SK-N-SH treated with all-trans-retinoic acid at 6 μM for 48 hours (cell line): ENCODE results near the gene RBL1.

Experiments used
- ATAC-seq: fragments of 200-7000 bp; cut with Tn5 transposase; 3 replicates; pipeline ENCODE4 v1.9.1; 2020; ENCODE audit warnings: mild to moderate bottlenecking, moderate library complexity
- BACH2 ChIP-seq: fragments of 250-450 bp; sonication (Bioruptor Pico); IDR thresholded peaks from 2 replicates; pipeline ENCODE4 v1.9.0; 2021; ENCODE audit warnings: mild to moderate bottlenecking, borderline replicate concordance
- CSDC2 ChIP-seq: fragments of 250-450 bp; sonication (Bioruptor Pico); IDR thresholded peaks from 2 replicates; pipeline ENCODE4 v1.5.0; 2020; ENCODE audit warnings: mild to moderate bottlenecking, moderate library complexity
- CSRNP3 ChIP-seq: fragments of 250-450 bp; sonication (Bioruptor Pico); IDR thresholded peaks from 2 replicates; pipeline ENCODE4 v1.5.1; 2021; ENCODE audit warnings: mild to moderate bottlenecking, moderate library complexity
- ESRRG ChIP-seq: fragments of 250-450 bp; sonication (Bioruptor Pico); IDR thresholded peaks from 2 replicates; pipeline ENCODE4 v1.6.1; 2021; ENCODE audit warnings: mild to moderate bottlenecking
- GLIS3 ChIP-seq: fragments of 250-450 bp; sonication (Bioruptor Pico); IDR thresholded peaks from 2 replicates; pipeline ENCODE4 v1.5.0; 2020; ENCODE audit warnings: mild to moderate bottlenecking, moderate library complexity
- ISL1 ChIP-seq: fragments of 250-450 bp; sonication (Bioruptor Pico); IDR thresholded peaks from 2 replicates; pipeline ENCODE4 v2.1.2; 2022; ENCODE audit warnings: mild to moderate bottlenecking, moderate library complexity
- OSR1 ChIP-seq: fragments of 250-450 bp; sonication (Bioruptor Pico); IDR thresholded peaks from 2 replicates; pipeline ENCODE4 v1.8.0; 2022; ENCODE audit warnings: moderate library complexity, mild to moderate bottlenecking, inconsistent platforms
- PATZ1 ChIP-seq: fragments of 250-450 bp; sonication (Bioruptor Pico); IDR thresholded peaks from 2 replicates; pipeline ENCODE4 v1.8.0; 2020; ENCODE audit warnings: mild to moderate bottlenecking, moderate library complexity, borderline replicate concordance
- PPARA ChIP-seq: fragments of 250-450 bp; sonication (Bioruptor Pico); IDR thresholded peaks from 2 replicates; pipeline ENCODE4 v1.5.0; 2020; ENCODE audit warnings: mild to moderate bottlenecking, borderline replicate concordance
- RARB ChIP-seq: fragments of 250-450 bp; sonication (Bioruptor Pico); IDR thresholded peaks from 2 replicates; pipeline ENCODE4 v1.8.0; 2021; ENCODE audit warnings: mild to moderate bottlenecking, moderate library complexity
- SNAI2 ChIP-seq: fragments of 250-450 bp; sonication (Bioruptor Pico); IDR thresholded peaks from 2 replicates; pipeline ENCODE4 v1.5.0; 2020; ENCODE audit warnings: mild to moderate bottlenecking, moderate library complexity
- TCF4 ChIP-seq: fragments of 250-450 bp; sonication (Bioruptor Pico); IDR thresholded peaks from 2 replicates; pipeline ENCODE4 v1.8.0; 2021; ENCODE audit warnings: mild to moderate bottlenecking, moderate library complexity, borderline replicate concordance
- TOX ChIP-seq: fragments of 250-450 bp; sonication (Bioruptor Pico); IDR thresholded peaks from 2 replicates; pipeline ENCODE4 v1.8.0; 2021; ENCODE audit warnings: mild to moderate bottlenecking, moderate library complexity, borderline replicate concordance
- TSHZ2 ChIP-seq: fragments of 250-450 bp; sonication (Bioruptor Pico); IDR thresholded peaks from 2 replicates; pipeline ENCODE4 v1.5.0; 2020; ENCODE audit warnings: mild to moderate bottlenecking, moderate library complexity
- ZC3H10 ChIP-seq: fragments of 250-450 bp; sonication (Bioruptor Pico); IDR thresholded peaks from 2 replicates; pipeline ENCODE4 v1.5.1; 2021; ENCODE audit warnings: mild to moderate bottlenecking, moderate library complexity
- ZFP3 ChIP-seq: fragments of 250-450 bp; sonication (Bioruptor Pico); IDR thresholded peaks from 2 replicates; pipeline ENCODE4 v1.5.0; 2020; ENCODE audit warnings: mild to moderate bottlenecking, moderate library complexity
- ZFP30 ChIP-seq: fragments of 450-650 bp; formaldehyde crosslinking; IDR thresholded peaks from 2 replicates; pipeline ENCODE4 v1.5.0; 2022; ENCODE audit warnings: mild to moderate bottlenecking, moderate library complexity
- ZNF565 ChIP-seq: fragments of 450-650 bp; formaldehyde crosslinking; conservative IDR thresholded peaks from 2 replicates; pipeline ENCODE4 v1.5.0; 2020; ENCODE audit warnings: low read depth, mild to moderate bottlenecking, moderate library complexity
- ZNF70 ChIP-seq: fragments of 450-650 bp; formaldehyde crosslinking; IDR thresholded peaks from 2 replicates; pipeline ENCODE4 v1.5.0; 2020; ENCODE audit warnings: mild to moderate bottlenecking, moderate library complexity
- ZNF8 ChIP-seq: fragments of 450-650 bp; formaldehyde crosslinking; IDR thresholded peaks from 2 replicates; pipeline ENCODE4 v1.5.0; 2020; ENCODE audit warnings: mild to moderate bottlenecking, moderate library complexity
- TF ChIP-seq, protein P1 (sequence below): fragments of 250-450 bp; sonication (Bioruptor Pico); IDR thresholded peaks from 2 replicates; pipeline ENCODE4 v1.8.0; 2021; ENCODE audit warnings: low read depth, mild to moderate bottlenecking, moderate library complexity, borderline replicate concordance
- TF ChIP-seq, protein P2 (sequence below): fragments of 250-450 bp; sonication (Bioruptor Pico); IDR thresholded peaks from 2 replicates; pipeline ENCODE4 v1.5.1; 2020; ENCODE audit warnings: low read depth, mild to moderate bottlenecking, moderate library complexity

The RBL1 gene

GRCh38 chr20:37055276-37055675 is 40.5 kb downstream of the RBL1 start:
- no peak for ATAC-seq
- TF ChIP-seq ZFP30 (CRISPR knock-in tag): no peak
- TF ChIP-seq, protein P1, sequence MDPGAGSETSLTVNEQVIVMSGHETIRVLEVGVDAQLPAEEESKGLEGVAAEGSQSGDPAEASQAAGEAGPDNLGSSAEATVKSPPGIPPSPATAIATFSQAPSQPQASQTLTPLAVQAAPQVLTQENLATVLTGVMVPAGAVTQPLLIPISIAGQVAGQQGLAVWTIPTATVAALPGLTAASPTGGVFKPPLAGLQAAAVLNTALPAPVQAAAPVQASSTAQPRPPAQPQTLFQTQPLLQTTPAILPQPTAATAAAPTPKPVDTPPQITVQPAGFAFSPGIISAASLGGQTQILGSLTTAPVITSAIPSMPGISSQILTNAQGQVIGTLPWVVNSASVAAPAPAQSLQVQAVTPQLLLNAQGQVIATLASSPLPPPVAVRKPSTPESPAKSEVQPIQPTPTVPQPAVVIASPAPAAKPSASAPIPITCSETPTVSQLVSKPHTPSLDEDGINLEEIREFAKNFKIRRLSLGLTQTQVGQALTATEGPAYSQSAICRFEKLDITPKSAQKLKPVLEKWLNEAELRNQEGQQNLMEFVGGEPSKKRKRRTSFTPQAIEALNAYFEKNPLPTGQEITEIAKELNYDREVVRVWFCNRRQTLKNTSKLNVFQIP (CRISPR knock-in tag): no peak
- no peak for TF ChIP-seq ESRRG (CRISPR knock-in tag)
- TF ChIP-seq PPARA (CRISPR knock-in tag): no peak
- no peak for TF ChIP-seq ISL1
- TF ChIP-seq TSHZ2: no peak
- no peak for TF ChIP-seq CSDC2 (CRISPR knock-in tag)
- TF ChIP-seq GLIS3 (CRISPR knock-in tag): no peak
- no peak for TF ChIP-seq ZNF565
- no peak for TF ChIP-seq ZC3H10 (CRISPR knock-in tag)
- no peak for TF ChIP-seq ZNF70 (CRISPR knock-in tag)
- no peak for TF ChIP-seq CSRNP3 (CRISPR knock-in tag)
- no peak for TF ChIP-seq RARB (CRISPR knock-in tag)
- TF ChIP-seq ZNF8 (CRISPR knock-in tag): no peak
- TF ChIP-seq BACH2 (CRISPR knock-in tag): no peak
- no peak for TF ChIP-seq SNAI2 (CRISPR knock-in tag)
- TF ChIP-seq, protein P2, sequence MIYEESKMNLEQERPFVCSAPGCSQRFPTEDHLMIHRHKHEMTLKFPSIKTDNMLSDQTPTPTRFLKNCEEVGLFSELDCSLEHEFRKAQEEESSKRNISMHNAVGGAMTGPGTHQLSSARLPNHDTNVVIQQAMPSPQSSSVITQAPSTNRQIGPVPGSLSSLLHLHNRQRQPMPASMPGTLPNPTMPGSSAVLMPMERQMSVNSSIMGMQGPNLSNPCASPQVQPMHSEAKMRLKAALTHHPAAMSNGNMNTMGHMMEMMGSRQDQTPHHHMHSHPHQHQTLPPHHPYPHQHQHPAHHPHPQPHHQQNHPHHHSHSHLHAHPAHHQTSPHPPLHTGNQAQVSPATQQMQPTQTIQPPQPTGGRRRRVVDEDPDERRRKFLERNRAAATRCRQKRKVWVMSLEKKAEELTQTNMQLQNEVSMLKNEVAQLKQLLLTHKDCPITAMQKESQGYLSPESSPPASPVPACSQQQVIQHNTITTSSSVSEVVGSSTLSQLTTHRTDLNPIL (CRISPR knock-in tag): no peak
- no peak for TF ChIP-seq TCF4 (CRISPR knock-in tag)
- no peak for TF ChIP-seq PATZ1 (CRISPR knock-in tag)

DNA sequence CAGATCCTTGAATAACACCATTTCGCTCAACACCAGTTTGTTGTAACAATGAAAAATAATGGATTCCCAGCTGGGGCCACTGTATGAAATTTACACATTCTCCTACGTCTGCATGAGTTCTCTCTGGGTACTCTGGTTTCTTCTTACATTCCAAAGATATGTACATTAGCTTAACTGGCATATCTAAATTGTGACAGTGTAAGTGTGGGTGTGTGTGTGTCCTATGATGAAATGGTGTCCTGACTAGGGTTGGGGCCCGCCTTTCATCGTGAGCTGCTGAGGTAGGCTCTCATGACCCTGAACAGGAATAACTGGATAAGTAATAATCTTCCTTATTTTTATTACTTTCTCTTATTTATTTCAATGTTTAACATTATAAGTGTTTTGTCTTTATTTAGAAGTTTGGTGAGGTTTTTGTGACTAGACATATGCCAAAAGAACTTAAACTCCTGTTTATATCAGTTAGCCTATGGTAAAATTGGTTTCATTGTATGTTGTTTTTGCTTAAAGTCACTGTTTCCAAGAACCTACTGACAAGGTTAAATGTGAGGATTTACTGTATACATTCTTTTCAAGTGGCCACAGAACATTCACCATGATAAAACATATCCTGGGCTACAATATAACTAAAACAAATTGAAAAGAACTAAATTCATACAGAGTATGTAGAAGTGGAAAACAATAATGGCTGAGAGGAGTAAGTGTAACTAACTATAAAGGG is 42.4 kb downstream of the RBL1 start:
- ATAC-seq: no peak
- no peak for TF ChIP-seq RARB (CRISPR knock-in tag)
- TF ChIP-seq ZFP3 (CRISPR knock-in tag): no peak
- no peak for TF ChIP-seq ESRRG (CRISPR knock-in tag)
- TF ChIP-seq, protein P2 (CRISPR knock-in tag): no peak
- no peak for TF ChIP-seq ZNF70 (CRISPR knock-in tag)
- no peak for TF ChIP-seq ZC3H10 (CRISPR knock-in tag)
- TF ChIP-seq OSR1: no peak
- no peak for TF ChIP-seq PPARA (CRISPR knock-in tag)
- TF ChIP-seq CSRNP3 (CRISPR knock-in tag): no peak
- TF ChIP-seq TOX: no peak
- no peak for TF ChIP-seq CSDC2 (CRISPR knock-in tag)
- TF ChIP-seq, protein P1 (CRISPR knock-in tag): no peak
- TF ChIP-seq ZNF8 (CRISPR knock-in tag): no peak
